LNCaP clone FGC (cell line): Measurements from ENCODE around the gene DHX57.

Experiments
- DNase-seq: peaks from one replicate; pipeline ENCODE4 v3.0.0-alpha.2; 2011; ENCODE audit warnings: low read depth
- H3K4me3 ChIP-seq: 2 replicates; pipeline ENCODE4 v1.5.1; 2011; ENCODE audit warnings: mild to moderate bottlenecking, low read depth, low read length, control low read depth
- TF ChIP-seq, protein P1 (sequence below): IDR thresholded peaks from 2 replicates; pipeline ENCODE4 v1.5.1; 2012; ENCODE audit warnings: mild to moderate bottlenecking; ENCODE audit not compliant: control insufficient read depth, insufficient read depth; ENCODE audit errors: extremely low read depth

Gene DHX57

DNA sequence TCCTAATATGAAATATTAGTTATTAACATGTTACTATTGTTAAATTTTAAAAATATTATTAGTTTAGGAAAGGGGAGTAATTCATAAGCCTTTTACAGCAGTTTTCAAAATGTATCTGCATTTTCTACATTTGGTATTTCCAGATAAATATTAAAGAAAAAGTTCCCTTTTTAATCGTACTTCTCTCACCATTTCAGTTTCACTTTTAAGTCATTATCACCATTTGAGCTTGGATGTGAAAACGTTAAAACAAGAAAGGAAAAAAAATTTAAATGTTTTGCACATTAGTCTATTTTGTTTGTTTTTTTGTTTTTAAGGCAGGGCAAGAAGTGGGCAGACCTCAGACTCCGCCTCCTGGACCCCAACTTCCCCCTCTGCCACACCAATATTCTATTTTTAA is 121.2 kb downstream of the DHX57 start:
- no peak for DNase-seq
- H3K4me3 ChIP-seq = no peak overlapping the region
- TF ChIP-seq, protein P1, sequence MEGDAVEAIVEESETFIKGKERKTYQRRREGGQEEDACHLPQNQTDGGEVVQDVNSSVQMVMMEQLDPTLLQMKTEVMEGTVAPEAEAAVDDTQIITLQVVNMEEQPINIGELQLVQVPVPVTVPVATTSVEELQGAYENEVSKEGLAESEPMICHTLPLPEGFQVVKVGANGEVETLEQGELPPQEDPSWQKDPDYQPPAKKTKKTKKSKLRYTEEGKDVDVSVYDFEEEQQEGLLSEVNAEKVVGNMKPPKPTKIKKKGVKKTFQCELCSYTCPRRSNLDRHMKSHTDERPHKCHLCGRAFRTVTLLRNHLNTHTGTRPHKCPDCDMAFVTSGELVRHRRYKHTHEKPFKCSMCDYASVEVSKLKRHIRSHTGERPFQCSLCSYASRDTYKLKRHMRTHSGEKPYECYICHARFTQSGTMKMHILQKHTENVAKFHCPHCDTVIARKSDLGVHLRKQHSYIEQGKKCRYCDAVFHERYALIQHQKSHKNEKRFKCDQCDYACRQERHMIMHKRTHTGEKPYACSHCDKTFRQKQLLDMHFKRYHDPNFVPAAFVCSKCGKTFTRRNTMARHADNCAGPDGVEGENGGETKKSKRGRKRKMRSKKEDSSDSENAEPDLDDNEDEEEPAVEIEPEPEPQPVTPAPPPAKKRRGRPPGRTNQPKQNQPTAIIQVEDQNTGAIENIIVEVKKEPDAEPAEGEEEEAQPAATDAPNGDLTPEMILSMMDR = no peak

DNA sequence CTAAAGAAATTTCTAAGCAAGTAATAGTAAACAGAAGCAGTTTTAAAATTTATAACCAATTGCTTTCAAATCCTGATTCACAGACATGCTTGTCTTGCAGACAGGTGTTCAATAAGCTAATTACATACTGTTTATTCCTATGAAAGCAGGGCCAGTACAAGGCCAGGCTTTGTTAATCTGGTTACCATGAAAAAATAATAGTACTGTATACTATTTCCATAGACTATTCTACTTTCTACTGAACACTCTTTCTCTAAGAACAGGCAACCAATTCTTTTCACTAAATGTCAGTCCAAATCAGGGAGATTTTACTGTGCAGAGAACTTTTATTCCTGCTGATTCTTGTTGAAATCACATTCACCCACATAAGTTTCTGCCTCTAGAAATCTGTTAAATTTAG is 121.7 kb downstream of the DHX57 start:
- no peak overlapping the region for H3K4me3 ChIP-seq
- TF ChIP-seq, protein P1 = no peak
- no peak for DNase-seq

DNA sequence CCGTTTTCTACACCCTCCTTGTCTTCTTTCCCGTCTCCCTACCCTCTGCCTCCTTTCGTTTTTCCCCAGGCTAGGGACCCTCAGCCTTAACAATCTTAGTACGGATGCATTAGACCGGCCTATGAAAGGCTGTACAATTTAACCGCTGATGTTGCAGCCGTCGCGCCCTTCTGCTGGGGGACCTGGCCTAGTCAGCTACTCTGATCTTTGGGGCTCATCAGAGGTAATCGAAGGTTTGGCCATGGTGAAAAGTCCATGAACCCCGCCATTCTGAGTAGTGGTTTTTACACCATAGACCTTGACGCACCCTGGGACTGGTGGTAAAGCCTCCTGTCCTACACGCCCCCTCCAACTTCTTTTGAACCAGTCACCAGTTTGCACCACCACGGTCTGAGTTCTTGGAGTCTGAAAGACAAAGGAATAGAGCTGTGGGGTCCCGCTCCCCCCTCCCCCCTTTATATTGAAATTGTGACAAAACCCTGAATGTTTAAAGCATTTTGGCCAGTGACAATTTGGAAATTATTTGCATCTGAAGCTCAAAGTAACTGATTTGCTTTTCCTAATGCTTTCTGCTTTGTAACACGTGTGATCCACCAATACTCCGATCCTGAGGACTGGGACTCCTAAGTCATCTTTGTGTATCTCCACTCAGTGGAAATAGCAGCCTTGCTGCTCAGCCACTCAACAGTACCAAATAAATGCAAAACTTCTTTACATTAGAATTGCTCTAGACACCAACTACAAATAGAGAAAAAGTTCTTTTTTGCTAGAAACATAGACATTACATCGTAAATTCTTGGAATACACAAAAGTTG is 123.9 kb downstream of the DHX57 start:
- H3K4me3 ChIP-seq = peak overlapping the region; percentile 91
- TF ChIP-seq, protein P1 = no peak
- no peak for DNase-seq

DNA sequence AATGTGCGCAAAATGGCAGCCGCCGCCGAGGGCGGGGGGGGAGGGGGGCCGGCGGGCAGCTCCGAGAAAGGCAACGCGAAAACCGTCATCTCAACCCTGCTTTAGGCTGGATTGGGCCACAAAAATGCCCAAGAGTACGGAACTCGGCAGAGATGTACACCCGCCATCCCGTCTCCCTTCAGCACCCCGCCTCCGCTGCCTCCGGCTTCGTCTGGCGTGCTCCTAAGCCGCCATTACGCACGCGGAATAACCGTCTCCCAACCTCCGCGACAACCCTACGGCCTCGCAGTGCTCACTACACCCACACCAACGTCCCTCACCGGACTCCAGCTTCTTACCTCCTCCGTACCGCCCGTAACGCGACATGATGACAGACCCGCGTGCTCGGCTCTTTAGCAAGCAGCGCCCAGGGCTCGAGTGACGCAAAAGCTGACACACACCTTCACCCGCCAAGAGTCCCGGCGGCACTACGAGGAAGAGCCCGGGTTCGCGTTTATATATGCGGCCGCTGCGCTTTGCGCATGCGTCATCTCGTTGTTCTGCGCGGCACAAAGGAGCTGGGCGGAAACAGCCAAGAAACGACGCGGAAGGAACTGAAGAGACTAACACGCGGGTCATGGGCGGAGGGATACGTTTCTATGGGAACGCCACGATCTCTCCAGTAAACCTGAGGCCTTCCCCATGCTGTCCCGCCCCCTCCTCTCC is 124.7 kb downstream of the DHX57 start, which contains the start of gene SRSF7:
Gene SRSF7, minus strand, starts transcription at position 471 of the 705 bp plus-strand sequence. Its CDS starts 105 bp downstream, at position 366.
- peak; percentile 92 for DNase-seq
- TF ChIP-seq, protein P1 = no peak

DNA sequence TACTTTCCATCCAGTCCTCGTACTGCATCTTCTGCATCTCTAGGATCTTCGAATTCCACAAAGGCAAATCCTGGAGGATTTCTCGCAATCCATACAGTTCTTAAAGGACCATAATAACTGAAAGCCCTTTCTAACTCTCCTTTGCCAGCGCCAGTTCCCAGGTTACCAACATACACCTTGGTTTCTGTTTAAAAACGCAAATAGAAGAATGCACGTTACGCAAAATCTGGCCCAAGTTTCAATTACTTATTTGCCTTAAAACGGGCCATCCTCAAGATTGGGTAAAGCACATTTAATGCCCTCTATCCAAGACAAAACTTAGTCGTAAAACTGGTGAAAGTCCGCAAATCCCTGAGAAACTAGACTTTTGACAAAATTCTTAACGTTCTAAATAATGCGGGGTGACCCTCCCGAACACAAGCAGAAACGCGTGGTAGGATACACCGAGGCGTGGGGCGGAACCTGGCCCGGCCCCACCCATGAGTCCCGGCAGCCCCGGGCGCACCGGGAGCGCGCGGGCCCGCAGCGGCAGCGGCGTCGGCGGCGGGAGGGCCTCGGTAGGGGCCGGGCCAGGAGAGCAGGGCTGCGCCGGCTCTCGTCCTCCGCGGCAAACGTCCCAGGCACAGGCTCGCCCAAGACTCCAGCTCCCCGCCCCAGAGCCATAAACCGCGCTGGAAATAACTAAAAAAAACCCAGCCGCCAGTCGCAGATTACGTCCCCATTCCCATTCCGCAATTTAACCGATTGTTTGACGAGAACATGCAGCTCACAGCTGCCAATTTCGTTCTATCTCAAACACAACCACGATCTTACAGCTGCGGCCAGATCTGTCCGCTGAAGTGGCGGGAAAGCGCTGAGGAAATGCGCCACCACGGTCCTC is 125.5 kb downstream of the DHX57 start:
- TF ChIP-seq, protein P1 = no peak
- DNase-seq = no peak
- peak overlapping the region; percentile 91 for H3K4me3 ChIP-seq

More for the DNA sequence above, 124.7 kb downstream of the DHX57 start, which contains the start of gene SRSF7:
- peak within 1 kb of the TSS; percentile 91 for H3K4me3 ChIP-seq

DNA sequence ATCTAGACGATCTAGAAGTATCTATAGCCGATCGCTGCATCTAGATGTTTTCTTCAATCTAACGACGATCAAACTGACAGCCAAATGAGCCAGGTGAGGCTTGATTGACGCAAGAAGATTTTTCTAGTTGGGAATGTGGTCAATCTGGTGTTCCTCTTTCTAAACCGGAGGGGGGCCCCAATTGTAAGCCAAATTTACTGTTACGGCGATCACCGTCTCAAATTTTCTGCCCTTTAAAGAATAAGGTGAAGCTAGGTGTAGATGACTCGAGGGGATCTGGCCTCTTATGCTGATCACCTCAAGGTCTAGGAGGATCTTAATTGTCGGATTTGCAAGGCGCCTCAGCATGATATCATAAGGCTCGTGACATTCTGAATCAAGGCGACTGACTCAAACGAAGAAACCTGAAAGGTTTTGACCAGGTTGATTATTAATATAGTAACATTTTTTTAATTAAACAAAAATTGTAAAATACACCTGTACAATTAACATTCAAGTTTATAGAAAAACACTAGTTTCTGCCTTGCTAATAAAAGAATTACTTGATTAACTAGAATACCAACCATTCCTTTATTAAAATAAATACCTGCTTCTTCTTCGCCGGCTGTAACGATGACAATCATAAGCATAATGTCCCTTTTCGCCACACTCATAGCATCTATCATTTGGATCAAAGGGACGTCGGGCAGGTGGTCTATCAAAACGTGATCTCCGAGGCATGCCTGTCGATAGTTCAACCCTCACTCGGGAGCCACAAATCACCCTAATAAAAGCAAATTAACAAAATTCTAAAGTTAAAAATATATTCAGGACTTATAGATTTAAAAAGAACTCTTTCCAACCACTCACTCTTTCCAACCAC is 126.6 kb downstream of the DHX57 start:
- no peak for DNase-seq
- TF ChIP-seq, protein P1 = no peak
- H3K4me3 ChIP-seq = peak overlapping the region; percentile 91
